Gastroesophageal sphincter (tissue), 4 donors: Measurements from ENCODE around the gene IARS2. TPM values are rescaled to one million over a fixed set of nuclear protein-coding genes. Genes with fewer than 3 reads are reported as not detected.

Experiments
- ATAC-seq: fragments of 150-250 bp; one replicate; pipeline ENCODE4 v1.9.1; 2016; ENCODE audit warnings: mild to moderate bottlenecking, moderate library complexity
- H3K27ac ChIP-seq, 4 donors: fragments of 200-600 bp; sonication (generic) in 3 of 4; 1 replicate in 3 of 4; 2 replicates in 1 of 4; pipeline ENCODE4 v1.5.1; 2016 to 2019
- H3K27me3 ChIP-seq: fragments of 200-600 bp; sonication (generic); one replicate; pipeline ENCODE4 v1.5.1; 2019
- H3K36me3 ChIP-seq, 2 donors: fragments of 200-600 bp; sonication (generic); one replicate each; pipeline ENCODE4 v1.5.1; 2019; ENCODE audit warnings: control low read depth in 1 of 2
- H3K4me1 ChIP-seq, 3 donors: fragments of 200-600 bp; sonication (generic); 1 replicate in 2 of 3; 2 replicates in 1 of 3; pipeline ENCODE4 v1.5.1; 2016 to 2019; ENCODE audit warnings: control low read depth in 2 of 3
- H3K4me3 ChIP-seq, 2 donors: fragments of 200-600 bp; sonication (generic); one replicate each; pipeline ENCODE4 v1.5.1; 2019; ENCODE audit warnings: mild to moderate bottlenecking in 1 of 2, moderate library complexity in 1 of 2
- H3K9me3 ChIP-seq, 3 donors: fragments of 200-600 bp; sonication (generic); one replicate each; pipeline ENCODE4 v1.5.1; 2017 to 2019; ENCODE audit warnings: control low read depth in 2 of 3
- CTCF ChIP-seq, 4 experiments: fragments of 200-600 bp in 2 of 4; fragments of 450-650 bp in 2 of 4; sonication (generic) in 1 of 4; IDR thresholded peaks; one replicate each; pipeline ENCODE4 v1.5.1; 2017 to 2019; ENCODE audit warnings: antibody characterized with exemption in 4 of 4, mild to moderate bottlenecking in 2 of 4, moderate library complexity in 2 of 4
- EP300 ChIP-seq: sonication (generic); formaldehyde crosslinking; IDR thresholded peaks from one replicate; pipeline ENCODE4 v1.6.1; 2017; ENCODE audit warnings: antibody characterized with exemption, mild to moderate bottlenecking
- POLR2A ChIP-seq, 2 donors: fragments of 450-650 bp; IDR thresholded peaks; one replicate each; pipeline ENCODE4 v1.6.1; 2017; ENCODE audit warnings: antibody characterized with exemption in 2 of 2, mild to moderate bottlenecking in 2 of 2, moderate library complexity in 1 of 2
- POLR2AphosphoS5 ChIP-seq: sonication (generic); formaldehyde crosslinking; IDR thresholded peaks from one replicate; pipeline ENCODE4 v1.6.1; 2017; ENCODE audit warnings: antibody characterized with exemption
- WGBS, 2 donors: methylation state at CpG; one replicate each; pipeline ENCODE4 v1.1.5; 2018; ENCODE audit warnings: low coverage in 1 of 2; 5-methylcytosine and 5-hydroxymethylcytosine counted together
- total RNA-seq, 4 donors: library from RNA; depleted of rRNA; stranded (reverse); fragments of >200 nt; gene quantifications; one replicate each; pipeline ENCODE4 v1.1.0, GENCODE V29; 2016

IARS2 gene
- total RNA-seq, 4 donors from 2014 or later, result 48.9 to 89.7 (median 72.6) TPM

- WGBS, 2 donors, result 85 to 86% methylated on average over 1 of the region's 1 CpG
- peaks cover 0 to 49% of the 10 kb centered on the region in 2 donors for H3K36me3 ChIP-seq
- no peaks in the 10 kb centered on the region for H3K27me3 ChIP-seq
- no peaks in the 10 kb centered on the region for H3K9me3 ChIP-seq
- ATAC-seq, result no peak
- TF ChIP-seq EP300 (no peak), POLR2AphosphoS5 (no peak), POLR2A (IDR thresholded peaks at IDR 0.05) (no peak), CTCF (IDR thresholded peaks at IDR 0.05) (no peak)
- H3K4me3 ChIP-seq, result no peak overlapping the region
- H3K27ac ChIP-seq, result no peak overlapping the region
- H3K4me1 ChIP-seq, result no peaks in the 10 kb centered on the region
Measured at GRCh38 chr1:220056374-220056773, 37.6 kb upstream of the IARS2 start.

GRCh38 chr1:220060876-220061275, 33.1 kb upstream of the IARS2 start:
- no peak overlapping the region for H3K27ac ChIP-seq
- no peak for ATAC-seq
- TF ChIP-seq POLR2A (IDR thresholded peaks at IDR 0.05), result no peak
- no peak for TF ChIP-seq EP300
- no peak for TF ChIP-seq CTCF (IDR thresholded peaks at IDR 0.05)
- TF ChIP-seq POLR2AphosphoS5, result no peak
- H3K36me3 ChIP-seq, result peaks cover 0 to 78% of the 10 kb centered on the region in 2 donors
- H3K4me3 ChIP-seq, result no peak overlapping the region
- H3K9me3 ChIP-seq, result no peaks in the 10 kb centered on the region
- WGBS, 2 donors, result 93 to 94% methylated on average over 3 of the region's 3 CpGs
- H3K4me1 ChIP-seq, result no peaks in the 10 kb centered on the region
- H3K27me3 ChIP-seq, result no peaks in the 10 kb centered on the region

GRCh38 chr1:220062629-220063028, 31.3 kb upstream of the IARS2 start:
- Histone ChIP-seq H3K27ac (no peak overlapping the region), H3K4me1 (no peaks in the 10 kb centered on the region), H3K4me3 (no peak overlapping the region), H3K9me3 (no peaks in the 10 kb centered on the region), H3K36me3 (peaks cover 0 to 80% of the 10 kb centered on the region in 2 donors), H3K27me3 (no peaks in the 10 kb centered on the region)
- no peak for TF ChIP-seq POLR2AphosphoS5
- no peak for TF ChIP-seq EP300
- no peak for TF ChIP-seq POLR2A (IDR thresholded peaks at IDR 0.05)
- no peak for TF ChIP-seq CTCF (IDR thresholded peaks at IDR 0.05)
- WGBS, 2 donors, result 97 to 100% methylated on average over 2 to 6 of the region's 6 CpGs
- ATAC-seq, result no peak

- WGBS, 2 donors, result 89 to 93% methylated on average over 3 of the region's 3 CpGs
- no peak for ATAC-seq
- Histone ChIP-seq H3K4me1 (no peaks in the 10 kb centered on the region), H3K27me3 (no peaks in the 10 kb centered on the region), H3K4me3 (no peak overlapping the region), H3K36me3 (peaks cover 0 to 90% of the 10 kb centered on the region in 2 donors), H3K9me3 (no peaks in the 10 kb centered on the region), H3K27ac (no peak overlapping the region)
- TF ChIP-seq EP300 (no peak), CTCF (IDR thresholded peaks at IDR 0.05) (no peak), POLR2AphosphoS5 (no peak), POLR2A (IDR thresholded peaks at IDR 0.05) (no peak)
Measured at GRCh38 chr1:220067269-220068204, 26.4 kb upstream of the IARS2 start.
